ENCODE results near the gene MPZ.
"Not testable (repeated sequence)": the region's sequence is repeated elsewhere in the genome, so short reads cannot be mapped to it uniquely, and the experiment has no call there.

MPZ gene

DNA sequence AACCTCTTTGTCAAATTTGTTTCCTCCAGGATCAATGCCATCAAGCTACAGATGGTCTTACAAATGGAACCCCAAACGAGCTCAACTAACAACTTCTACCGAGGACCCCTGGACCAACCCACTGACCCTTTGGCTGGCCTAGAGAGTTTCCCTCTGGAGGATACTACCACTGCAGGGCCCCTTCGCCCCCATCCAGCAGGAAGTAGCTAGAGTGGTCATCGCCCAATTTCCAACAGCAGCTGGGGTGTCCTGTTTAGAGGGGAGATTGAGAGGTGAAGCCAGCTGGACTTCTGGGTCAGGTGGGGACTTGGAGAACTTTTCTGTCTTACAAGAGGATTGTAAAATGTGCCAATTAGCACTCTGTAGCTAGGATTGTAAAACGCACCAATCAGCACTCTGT is 52.7 kb downstream of the MPZ start:
- Histone ChIP-seq H3K4me1 (ENCODE audit: control insufficient read depth in 5 of 5, insufficient read depth in 5 of 5, low read length in 5 of 5) (peaks cover 0 to 37% (median 28%) of the 10 kb centered on the region in 5 donors), H3K27me3 (ENCODE audit: control insufficient read depth in 5 of 5, insufficient read depth in 4 of 5, low read length in 5 of 5) (peaks cover 13 to 36% (median 19%) of the 10 kb centered on the region in 5 donors), H3K9me3 (ENCODE audit: control insufficient read depth in 5 of 5, low read length in 5 of 5) (peaks cover 3 to 14% (median 13%) of the 10 kb centered on the region in 5 donors)
- not testable (repeated sequence) for H3K36me3 ChIP-seq (ENCODE audit: control insufficient read depth in 5 of 5, insufficient read depth in 5 of 5, low read length in 5 of 5); H3K27ac ChIP-seq (ENCODE audit: low read depth, low read length); H3K4me3 ChIP-seq (ENCODE audit: low read depth in 1 of 5, low read length in 5 of 5); H3K9ac ChIP-seq (ENCODE audit: low read length in 5 of 5)

DNA sequence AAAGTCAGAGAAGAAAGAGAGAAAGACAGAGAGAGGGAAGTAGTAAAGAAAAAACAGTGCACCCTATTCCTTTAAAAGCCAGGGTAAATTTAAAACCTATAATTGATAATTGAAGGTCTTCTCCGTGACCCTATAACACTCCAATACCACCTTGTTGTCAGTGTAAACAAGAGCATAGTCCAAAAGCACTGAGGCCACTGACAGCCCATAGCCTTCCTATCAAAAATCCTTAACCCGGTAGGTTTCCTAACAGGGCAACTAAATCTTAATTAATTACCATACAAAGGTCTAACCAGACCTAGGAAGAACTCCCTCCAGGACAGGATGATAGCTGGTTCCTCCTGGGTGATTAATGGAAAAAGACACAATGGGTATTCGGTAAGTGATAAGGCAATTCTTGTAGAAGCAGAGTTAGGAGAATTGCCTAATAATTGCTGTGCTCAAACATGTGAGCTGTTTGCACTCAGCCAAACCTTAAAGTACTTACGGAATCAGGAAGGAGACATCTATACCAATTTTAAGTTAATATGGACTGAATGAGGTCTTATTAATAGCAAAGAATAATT is 53.7 kb downstream of the MPZ start:
- Histone ChIP-seq H3K9me3 (ENCODE audit: control insufficient read depth in 5 of 5, low read length in 5 of 5) (peaks cover 3 to 14% (median 13%) of the 10 kb centered on the region in 5 donors), H3K27me3 (ENCODE audit: control insufficient read depth in 5 of 5, insufficient read depth in 4 of 5, low read length in 5 of 5) (peaks cover 13 to 28% (median 19%) of the 10 kb centered on the region in 5 donors), H3K4me1 (ENCODE audit: control insufficient read depth in 5 of 5, insufficient read depth in 5 of 5, low read length in 5 of 5) (peaks cover 0 to 32% (median 20%) of the 10 kb centered on the region in 5 donors)
- not testable (repeated sequence) for H3K36me3 ChIP-seq (ENCODE audit: control insufficient read depth in 5 of 5, insufficient read depth in 5 of 5, low read length in 5 of 5); H3K4me3 ChIP-seq (ENCODE audit: low read depth in 1 of 5, low read length in 5 of 5); H3K27ac ChIP-seq (ENCODE audit: low read depth, low read length); H3K9ac ChIP-seq (ENCODE audit: low read length in 5 of 5)

DNA sequence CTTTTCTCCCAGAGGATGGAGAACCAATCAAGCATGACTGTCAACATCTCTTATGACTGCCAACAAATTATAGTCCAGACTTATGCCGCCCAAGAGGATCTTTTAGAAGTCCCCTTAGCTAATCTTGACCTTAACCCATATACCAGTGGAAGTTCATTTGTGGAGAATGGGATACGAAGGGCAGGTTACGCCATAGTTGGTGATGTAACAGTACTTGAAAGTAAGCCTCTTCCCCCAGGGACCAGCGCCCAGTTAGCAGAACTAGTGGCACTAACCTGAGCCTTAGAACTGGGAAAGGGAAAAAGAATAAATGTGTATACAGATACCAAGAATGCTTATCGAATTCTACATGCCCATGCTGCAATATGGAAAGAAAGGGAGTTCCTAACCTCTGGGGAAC is 54.5 kb downstream of the MPZ start:
- not testable (repeated sequence) for H3K36me3 ChIP-seq (ENCODE audit: control insufficient read depth in 5 of 5, insufficient read depth in 5 of 5, low read length in 5 of 5); H3K4me3 ChIP-seq (ENCODE audit: low read depth in 1 of 5, low read length in 5 of 5); H3K27ac ChIP-seq (ENCODE audit: low read depth, low read length); H3K9ac ChIP-seq (ENCODE audit: low read length in 5 of 5)
- Histone ChIP-seq H3K27me3 (ENCODE audit: control insufficient read depth in 5 of 5, insufficient read depth in 4 of 5, low read length in 5 of 5) (peaks cover 13 to 21% (median 19%) of the 10 kb centered on the region in 5 donors), H3K4me1 (ENCODE audit: control insufficient read depth in 5 of 5, insufficient read depth in 5 of 5, low read length in 5 of 5) (peaks cover 0 to 26% (median 16%) of the 10 kb centered on the region in 5 donors), H3K9me3 (ENCODE audit: control insufficient read depth in 5 of 5, low read length in 5 of 5) (peaks cover 3 to 17% (median 13%) of the 10 kb centered on the region in 5 donors)

Measured in subcutaneous abdominal adipose tissue (tissue), 5 donors.